ENCODE measurements around the gene MRPL52.
"Not testable (repeated sequence)": the region's sequence is repeated elsewhere in the genome, so short reads cannot be mapped to it uniquely, and the experiment has no call there.

MRPL52 gene

GRCh38 chr14:22796087-22796707, 33.5 kb upstream of the MRPL52 start:
- peaks cover 6% of the 10 kb centered on the region for H3K4me1 ChIP-seq
- H3K9me3 ChIP-seq = peaks cover 6% of the 10 kb centered on the region; the same call in 1 of the 2 replicates
- no peaks in the 10 kb centered on the region for H4K20me1 ChIP-seq
- TF ChIP-seq Cebpa-rat (IDR thresholded peaks at IDR 0.05) = no peak
- no peak overlapping the region for H3K4me2 ChIP-seq
- H3K36me3 ChIP-seq = no peaks in the 10 kb centered on the region
- no peak overlapping the region for H3K27ac ChIP-seq
- no peak overlapping the region for H3K9ac ChIP-seq
- no peaks in the 10 kb centered on the region for H3K27me3 ChIP-seq
- no peak overlapping the region for H3K4me3 ChIP-seq

GRCh38 chr14:22797017-22797917, 32.4 kb upstream of the MRPL52 start:
- H3K27ac ChIP-seq = no peak overlapping the region
- no peak overlapping the region for H3K4me2 ChIP-seq

GRCh38 chr14:22798528-22798927, 31.2 kb upstream of the MRPL52 start:
- Histone ChIP-seq H4K20me1 (no peaks in the 10 kb centered on the region), H3K36me3 (no peaks in the 10 kb centered on the region), H3K27ac (no peak overlapping the region), H3K9ac (no peak overlapping the region), H3K27me3 (no peaks in the 10 kb centered on the region), H3K9me3 (peaks cover 6% of the 10 kb centered on the region; the same call in 1 of the 2 replicates), H3K4me1 (peaks cover 6% of the 10 kb centered on the region; the same call in 1 of the 2 replicates), H3K4me3 (no peak overlapping the region), H3K4me2 (no peak overlapping the region)
- no peak for TF ChIP-seq Cebpa-rat (IDR thresholded peaks at IDR 0.05)

More at GRCh38 chr14:22797017-22797917, 32.4 kb upstream of the MRPL52 start:
- Histone ChIP-seq H3K27me3 (no peaks in the 10 kb centered on the region), H3K9me3 (peaks cover 6% of the 10 kb centered on the region; the same call in 1 of the 2 replicates), H3K36me3 (no peaks in the 10 kb centered on the region), H3K4me1 (no peaks in the 10 kb centered on the region), H4K20me1 (no peaks in the 10 kb centered on the region), H3K9ac (no peak overlapping the region), H3K4me3 (no peak overlapping the region)
- no peak for TF ChIP-seq Cebpa-rat (IDR thresholded peaks at IDR 0.05)

GRCh38 chr14:22800346-22800745, 29.3 kb upstream of the MRPL52 start:
- H3K27ac ChIP-seq = no peak overlapping the region
- no peaks in the 10 kb centered on the region for H3K36me3 ChIP-seq
- no peak overlapping the region for H3K9ac ChIP-seq
- H3K4me3 ChIP-seq = no peak overlapping the region
- no peaks in the 10 kb centered on the region for H4K20me1 ChIP-seq
- no peak overlapping the region for H3K4me2 ChIP-seq
- TF ChIP-seq Cebpa-rat (IDR thresholded peaks at IDR 0.05) = no peak
- H3K9me3 ChIP-seq = peaks cover 6% of the 10 kb centered on the region; the same call in 1 of the 2 replicates
- no peaks in the 10 kb centered on the region for H3K27me3 ChIP-seq
- H3K4me1 ChIP-seq = peaks cover 7% of the 10 kb centered on the region; the same call in 1 of the 2 replicates

GRCh38 chr14:22801716-22802115, 28.0 kb upstream of the MRPL52 start:
- no peak overlapping the region for H3K4me2 ChIP-seq
- peaks cover 7% of the 10 kb centered on the region; the same call in 1 of the 2 replicates for H3K4me1 ChIP-seq
- no peaks in the 10 kb centered on the region for H3K27me3 ChIP-seq
- H4K20me1 ChIP-seq = no peaks in the 10 kb centered on the region
- no peak overlapping the region for H3K9ac ChIP-seq
- H3K36me3 ChIP-seq = no peaks in the 10 kb centered on the region
- H3K27ac ChIP-seq = no peak overlapping the region
- H3K9me3 ChIP-seq = no peaks in the 10 kb centered on the region
- no peak for TF ChIP-seq Cebpa-rat (IDR thresholded peaks at IDR 0.05)
- no peak overlapping the region for H3K4me3 ChIP-seq

GRCh38 chr14:22802860-22803686, 26.6 kb upstream of the MRPL52 start:
- H3K4me3 ChIP-seq = no peak overlapping the region
- H3K9ac ChIP-seq = no peak overlapping the region
- H3K9me3 ChIP-seq = no peaks in the 10 kb centered on the region
- no peaks in the 10 kb centered on the region for H4K20me1 ChIP-seq
- H3K4me1 ChIP-seq = peaks cover 7% of the 10 kb centered on the region; the same call in 1 of the 2 replicates
- H3K27me3 ChIP-seq = no peaks in the 10 kb centered on the region
- H3K27ac ChIP-seq = no peak overlapping the region
- peak overlapping the region; percentile 40; the same call in 1 of the 2 replicates for H3K4me2 ChIP-seq
- no peak for TF ChIP-seq Cebpa-rat (IDR thresholded peaks at IDR 0.05)
- no peaks in the 10 kb centered on the region for H3K36me3 ChIP-seq

- Histone ChIP-seq H3K9me3 (no peaks in the 10 kb centered on the region), H3K9ac (no peak overlapping the region), H3K27me3 (no peaks in the 10 kb centered on the region), H4K20me1 (no peaks in the 10 kb centered on the region), H3K27ac (no peak overlapping the region), H3K4me3 (no peak overlapping the region), H3K4me2 (0 out of 2 replicates have a peak overlapping the region, but pooled peaks have one; percentile 40), H3K4me1 (peaks cover 7% of the 10 kb centered on the region; the same call in 1 of the 2 replicates), H3K36me3 (no peaks in the 10 kb centered on the region)
- no peak for TF ChIP-seq Cebpa-rat (IDR thresholded peaks at IDR 0.05)
Measured at GRCh38 chr14:22803687-22803974, 26.1 kb upstream of the MRPL52 start.

- not testable (repeated sequence) for H3K27me3 ChIP-seq, H3K9me3 ChIP-seq, H3K4me1 ChIP-seq, H4K20me1 ChIP-seq, H3K4me3 ChIP-seq, H3K9ac ChIP-seq, H3K4me2 ChIP-seq, H3K36me3 ChIP-seq, H3K27ac ChIP-seq
Measured at GRCh38 chr14:22805235-22805634, 24.5 kb upstream of the MRPL52 start.

GRCh38 chr14:22807432-22808087, 22.1 kb upstream of the MRPL52 start:
- H3K4me2 ChIP-seq = no peak overlapping the region
- no peak overlapping the region for H3K9ac ChIP-seq
- peaks cover 23% of the 10 kb centered on the region for H3K4me1 ChIP-seq
- no peaks in the 10 kb centered on the region for H3K36me3 ChIP-seq
- no peaks in the 10 kb centered on the region for H4K20me1 ChIP-seq
- no peak for TF ChIP-seq Cebpa-rat (IDR thresholded peaks at IDR 0.05)
- no peaks in the 10 kb centered on the region for H3K27me3 ChIP-seq
- H3K4me3 ChIP-seq = no peak overlapping the region
- no peaks in the 10 kb centered on the region for H3K9me3 ChIP-seq
- no peak overlapping the region for H3K27ac ChIP-seq

All from BLaER1 (cell line).